ENCODE data around the gene NECTIN3. TPM values are rescaled to one million over a fixed set of nuclear protein-coding genes. Genes with fewer than 3 reads are reported as not detected.

Gene NECTIN3
- total RNA-seq, 6 donors from 2014 or later = 6.3 to 31.6 (median 22.1) TPM

DNA sequence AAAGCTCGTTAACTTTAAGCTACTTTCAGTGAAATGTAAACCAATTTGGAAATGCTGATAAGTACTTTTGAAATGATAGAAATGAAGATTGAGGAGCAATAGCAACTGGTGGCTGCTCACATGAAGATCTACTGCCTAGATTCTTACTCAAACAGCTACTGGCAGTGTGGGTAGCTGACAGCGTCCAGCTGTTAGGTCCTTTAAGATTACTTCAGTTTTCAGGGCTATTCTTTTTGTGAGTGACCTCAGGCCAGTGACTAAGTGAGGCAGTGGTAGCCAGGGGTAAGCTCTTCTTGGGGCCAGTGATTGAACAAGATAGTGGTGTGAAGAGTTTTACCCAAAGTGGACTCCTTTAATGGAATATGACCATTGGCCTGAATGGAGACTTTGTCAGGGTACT lies 41.3 kb downstream of the NECTIN3 start:
- ATAC-seq (ENCODE audit: low FRiP score in 2 of 2) (no peak), DNase-seq (no peak)
- H3K4me3 ChIP-seq = no peak overlapping the region
- no peaks in the 10 kb centered on the region for H3K36me3 ChIP-seq
- TF ChIP-seq, protein P1, sequence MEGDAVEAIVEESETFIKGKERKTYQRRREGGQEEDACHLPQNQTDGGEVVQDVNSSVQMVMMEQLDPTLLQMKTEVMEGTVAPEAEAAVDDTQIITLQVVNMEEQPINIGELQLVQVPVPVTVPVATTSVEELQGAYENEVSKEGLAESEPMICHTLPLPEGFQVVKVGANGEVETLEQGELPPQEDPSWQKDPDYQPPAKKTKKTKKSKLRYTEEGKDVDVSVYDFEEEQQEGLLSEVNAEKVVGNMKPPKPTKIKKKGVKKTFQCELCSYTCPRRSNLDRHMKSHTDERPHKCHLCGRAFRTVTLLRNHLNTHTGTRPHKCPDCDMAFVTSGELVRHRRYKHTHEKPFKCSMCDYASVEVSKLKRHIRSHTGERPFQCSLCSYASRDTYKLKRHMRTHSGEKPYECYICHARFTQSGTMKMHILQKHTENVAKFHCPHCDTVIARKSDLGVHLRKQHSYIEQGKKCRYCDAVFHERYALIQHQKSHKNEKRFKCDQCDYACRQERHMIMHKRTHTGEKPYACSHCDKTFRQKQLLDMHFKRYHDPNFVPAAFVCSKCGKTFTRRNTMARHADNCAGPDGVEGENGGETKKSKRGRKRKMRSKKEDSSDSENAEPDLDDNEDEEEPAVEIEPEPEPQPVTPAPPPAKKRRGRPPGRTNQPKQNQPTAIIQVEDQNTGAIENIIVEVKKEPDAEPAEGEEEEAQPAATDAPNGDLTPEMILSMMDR (IDR thresholded peaks at IDR 0.05) = no peak
- TF ChIP-seq POLR2AphosphoS5 (IDR thresholded peaks at IDR 0.05) (no peak), POLR2A (IDR thresholded peaks at IDR 0.05) (no peak), EP300 (IDR thresholded peaks at IDR 0.05) (no peak)
- no peaks in the 10 kb centered on the region for H3K9me3 ChIP-seq
- WGBS, 2 donors = 68 to 75% methylated on average over 2 of the region's 2 CpGs
- no peak overlapping the region for H3K27ac ChIP-seq
- no peaks in the 10 kb centered on the region for H3K4me1 ChIP-seq
- H3K27me3 ChIP-seq = no peaks in the 10 kb centered on the region

DNA sequence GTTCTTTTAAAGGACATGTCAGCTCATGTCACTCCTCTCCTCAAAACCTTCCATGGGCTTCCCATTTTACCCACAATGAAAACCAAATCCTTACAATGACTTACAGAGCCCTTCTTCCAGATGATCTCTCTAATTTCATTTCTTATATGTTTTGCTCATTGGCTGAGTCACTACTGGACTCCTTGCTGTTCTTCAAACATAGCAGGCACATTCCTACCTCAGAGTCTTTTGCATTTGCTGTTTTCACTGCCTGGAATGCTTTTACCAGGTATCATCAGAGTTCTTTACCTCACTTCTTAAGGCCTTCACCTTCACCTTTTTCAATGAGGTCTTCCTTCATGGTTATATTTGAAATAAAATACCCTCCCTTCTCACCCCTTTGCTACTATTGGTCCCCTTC lies 57.3 kb downstream of the NECTIN3 start:
- DNase-seq (no peak), ATAC-seq (ENCODE audit: low FRiP score in 2 of 2) (no peak)
- no peak overlapping the region for H3K4me3 ChIP-seq
- no peak overlapping the region for H3K27ac ChIP-seq
- H3K9me3 ChIP-seq = no peaks in the 10 kb centered on the region
- no peaks in the 10 kb centered on the region for H3K4me1 ChIP-seq
- no peak for TF ChIP-seq POLR2A (IDR thresholded peaks at IDR 0.05)
- no peak for TF ChIP-seq EP300 (IDR thresholded peaks at IDR 0.05)
- TF ChIP-seq, protein P1 (IDR thresholded peaks at IDR 0.05) = no peak
- no peak for TF ChIP-seq POLR2AphosphoS5 (IDR thresholded peaks at IDR 0.05)
- peaks cover 0 to 3% (median 0%) of the 10 kb centered on the region in 4 donors for H3K36me3 ChIP-seq
- H3K27me3 ChIP-seq = no peaks in the 10 kb centered on the region

DNA sequence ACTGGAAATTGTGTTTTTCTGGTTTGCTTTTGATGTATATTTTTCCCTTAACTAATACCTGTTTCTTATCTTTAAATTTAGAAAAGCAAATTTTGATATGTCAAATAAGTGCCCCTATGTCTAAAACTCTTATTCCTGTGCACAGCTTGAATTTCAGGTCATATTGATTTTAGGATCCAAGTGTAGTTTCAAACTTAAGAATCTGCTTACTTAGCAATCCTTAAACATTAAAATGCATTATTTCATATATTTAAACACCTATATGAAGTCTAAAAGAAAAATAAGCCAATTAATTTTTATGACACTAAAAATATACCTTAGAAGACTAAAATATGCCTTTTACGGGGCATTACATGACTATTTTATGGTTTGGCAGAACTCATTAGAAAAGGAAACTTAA lies 59.2 kb downstream of the NECTIN3 start:
- H3K36me3 ChIP-seq = peaks cover 0 to 3% (median 0%) of the 10 kb centered on the region in 4 donors
- H3K27me3 ChIP-seq = no peaks in the 10 kb centered on the region
- no peaks in the 10 kb centered on the region for H3K9me3 ChIP-seq
- ATAC-seq (ENCODE audit: low FRiP score in 2 of 2) (no peak), DNase-seq (no peak)
- no peak overlapping the region for H3K4me3 ChIP-seq
- TF ChIP-seq EP300 (IDR thresholded peaks at IDR 0.05) (no peak), POLR2A (IDR thresholded peaks at IDR 0.05) (no peak)
- no peak overlapping the region for H3K27ac ChIP-seq
- H3K4me1 ChIP-seq = no peaks in the 10 kb centered on the region
- 93 to 98% methylated on average over 1 of the region's 1 CpG for WGBS, 2 donors

DNA sequence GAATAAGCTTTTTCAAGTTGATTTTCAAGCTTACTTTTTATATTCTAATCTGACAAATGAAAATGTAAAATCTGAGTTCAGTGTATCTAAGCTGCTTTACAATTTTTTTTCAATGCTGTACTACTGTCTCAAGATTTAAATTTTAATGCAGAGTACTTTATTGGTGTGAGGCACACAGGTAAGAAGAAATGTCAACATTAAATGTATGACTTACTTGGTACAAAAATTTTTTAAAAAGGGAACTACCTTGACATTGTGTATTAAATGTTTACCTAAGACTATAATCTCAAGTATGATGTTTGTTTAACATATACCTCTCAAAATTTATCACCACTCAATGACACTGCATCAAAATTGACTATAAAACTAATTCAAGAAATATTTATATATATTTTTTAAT lies 62.7 kb downstream of the NECTIN3 start:
- no peaks in the 10 kb centered on the region for H3K4me1 ChIP-seq
- no peak for DNase-seq
- H3K36me3 ChIP-seq = peaks cover 0 to 3% (median 0%) of the 10 kb centered on the region in 4 donors
- no peak for TF ChIP-seq POLR2AphosphoS5 (IDR thresholded peaks at IDR 0.05)
- no peak for TF ChIP-seq POLR2A (IDR thresholded peaks at IDR 0.05)
- TF ChIP-seq, protein P1 (IDR thresholded peaks at IDR 0.05) = no peak
- TF ChIP-seq EP300 (IDR thresholded peaks at IDR 0.05) = no peak
- no peak for ATAC-seq (ENCODE audit: low FRiP score in 2 of 2)
- no peaks in the 10 kb centered on the region for H3K27me3 ChIP-seq
- no peak overlapping the region for H3K4me3 ChIP-seq
- H3K27ac ChIP-seq = no peak overlapping the region
- H3K9me3 ChIP-seq = no peaks in the 10 kb centered on the region

DNA sequence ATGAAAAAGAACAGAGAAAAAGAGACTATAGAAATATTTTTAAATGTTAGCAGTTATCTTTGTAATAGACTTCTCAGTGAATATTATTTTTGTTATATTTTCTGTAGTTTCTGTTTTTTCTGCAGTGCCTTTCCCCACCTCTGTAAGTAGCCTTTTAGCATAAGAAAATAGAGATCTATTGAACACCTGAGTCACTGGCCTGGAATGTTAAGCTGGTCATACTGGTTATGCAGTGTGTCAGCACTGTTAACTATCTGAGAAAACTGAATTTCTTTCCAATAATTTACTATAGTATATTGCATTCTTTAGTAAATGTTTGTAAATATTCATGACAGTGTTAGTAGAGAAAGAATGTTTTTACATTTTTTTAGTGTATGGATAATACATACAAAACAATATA lies 79.8 kb downstream of the NECTIN3 start:
- Histone ChIP-seq H3K9me3 (no peaks in the 10 kb centered on the region), H3K27ac (no peak overlapping the region), H3K4me1 (no peaks in the 10 kb centered on the region), H3K27me3 (no peaks in the 10 kb centered on the region), H3K36me3 (peaks cover 0 to 4% (median 0%) of the 10 kb centered on the region in 4 donors), H3K4me3 (no peak overlapping the region)
- ATAC-seq (ENCODE audit: low FRiP score in 2 of 2) (no peak), DNase-seq (no peak)
- TF ChIP-seq EP300 (IDR thresholded peaks at IDR 0.05) (no peak), POLR2AphosphoS5 (IDR thresholded peaks at IDR 0.05) (no peak), POLR2A (IDR thresholded peaks at IDR 0.05) (no peak)
- TF ChIP-seq, protein P1 (IDR thresholded peaks at IDR 0.05) = no peak

Measured in upper lobe of left lung (tissue), 6 donors.